PC-9 (cell line): ENCODE measurements around the gene CADPS2. TPM values are rescaled to one million over a fixed set of nuclear protein-coding genes. Genes with fewer than 3 reads are reported as not detected.

ENCODE experiments used
- BruUV-seq: library from RNA; stranded (reverse); fragments of 400-500 nt; replicated peaks from 2 replicates; lab custom pipeline; 2021; lab: Mats Ljungman, UMichigan
- CTCF ChIA-PET: fragments of 300-600 bp; sonication (Branson Sonifier 250); formaldehyde crosslinking; loops from one replicate; lab custom pipeline; 2022; ENCODE audit warnings: antibody characterized with exemption; lab: Charles Lee
- POLR2A ChIA-PET: fragments of 300-600 bp; sonication (Branson Sonifier 250); formaldehyde crosslinking; loops from one replicate; lab custom pipeline; 2022; ENCODE audit warnings: antibody characterized with exemption; ENCODE audit not compliant: unreplicated experiment; lab: Charles Lee
- DNase-seq, 2 experiments: peaks; one replicate each; pipeline versions ENCODE4 v3.0.0 to v3.0.0-alpha.2; 2015 to 2022; ENCODE audit warnings: mixed read lengths in 1 of 2
- H2AFZ ChIP-seq: fragments of 200-600 bp; sonication (generic); 2 replicates; pipeline ENCODE4 v1.8.1; 2017; ENCODE audit warnings: antibody characterized with exemption
- H3F3A ChIP-seq: fragments of 200-600 bp; sonication (generic); 2 replicates; pipeline ENCODE4 v1.8.1; 2017; ENCODE audit warnings: antibody characterized with exemption, mild to moderate bottlenecking, low read depth; ENCODE audit not compliant: insufficient read depth
- H3K27ac ChIP-seq: fragments of 200-600 bp; sonication (generic); 2 replicates; pipeline ENCODE4 v1.6.1; 2016; ENCODE audit warnings: mixed run types
- H3K27me3 ChIP-seq: fragments of 200-600 bp; sonication (generic); 2 replicates; pipeline ENCODE4 v1.6.1; 2016; ENCODE audit warnings: low read depth, mixed run types; ENCODE audit not compliant: insufficient read depth
- H3K36me3 ChIP-seq: fragments of 200-600 bp; sonication (generic); 2 replicates; pipeline ENCODE4 v1.6.1; 2016; ENCODE audit warnings: low read depth, mixed run types
- H3K4me1 ChIP-seq: fragments of 200-600 bp; sonication (generic); replicated peaks from 2 replicates; pipeline ENCODE4 v1.6.1; 2016; ENCODE audit warnings: mixed run types; ENCODE audit not compliant: insufficient read depth
- H3K4me2 ChIP-seq: fragments of 200-600 bp; sonication (generic); 2 replicates; pipeline ENCODE4 v1.6.1; 2017; ENCODE audit warnings: mixed run types
- H3K4me3 ChIP-seq: fragments of 200-600 bp; sonication (generic); 2 replicates; pipeline ENCODE4 v1.6.1; 2016; ENCODE audit warnings: mixed run types
- H3K79me2 ChIP-seq: fragments of 200-600 bp; sonication (generic); 2 replicates; pipeline ENCODE4 v1.6.1; 2017; ENCODE audit warnings: low read depth, mixed run types
- H3K9me2 ChIP-seq: fragments of 200-600 bp; sonication (generic); 2 replicates; pipeline ENCODE4 v1.8.1; 2017; ENCODE audit warnings: mild to moderate bottlenecking; ENCODE audit not compliant: insufficient read depth
- H3K9me3 ChIP-seq: fragments of 200-600 bp; sonication (generic); 2 replicates; pipeline ENCODE4 v1.8.1; 2016; ENCODE audit warnings: low read depth; ENCODE audit not compliant: insufficient read depth
- H4K20me1 ChIP-seq: fragments of 200-600 bp; sonication (generic); 2 replicates; pipeline ENCODE4 v1.8.1; 2017; ENCODE audit not compliant: insufficient read depth
- CTCF ChIP-seq: fragments of 200-600 bp; sonication (generic); conservative IDR thresholded peaks from 2 replicates; pipeline ENCODE4 v1.6.1; 2017; ENCODE audit warnings: mixed run types, antibody characterized with exemption, mild to moderate bottlenecking, moderate library complexity
- EZH2 ChIP-seq: fragments of 200-600 bp; sonication (generic); IDR thresholded peaks from 2 replicates; pipeline ENCODE4 v1.8.0; 2017; ENCODE audit warnings: antibody characterized with exemption, low read depth
- intact Hi-C: fragments of 100-400 bp; cut with micrococcal nuclease; formaldehyde crosslinking; loops from one replicate; pipeline ENCODE4 v1.10.0; 2022; ENCODE audit not compliant: unreplicated experiment
- total RNA-seq: library from RNA; stranded (reverse); gene quantifications from 2 replicates; pipeline ENCODE4 v1.2.3, GENCODE V29; 2021

The CADPS2 gene
- total RNA-seq, 1 experiment from 2014 or later: 11.9 TPM

GRCh38 chr7:122521767-122522166 lies 364.5 kb downstream of the CADPS2 start:
- intact Hi-C loops: loop anchor here (10.0 kb wide), 1 partner anchor 217 kb away; the partner anchor contains the start of gene FEZF1
- no peaks in the 10 kb centered on the region for H4K20me1 ChIP-seq
- H3K4me2 ChIP-seq: no peak overlapping the region
- H3K79me2 ChIP-seq: no peaks in the 10 kb centered on the region
- H3K27me3 ChIP-seq: no peaks in the 10 kb centered on the region
- DNase-seq: no peak
- no peaks in the 10 kb centered on the region for H3K4me1 ChIP-seq
- no TSS peak for BruUV-seq
- H3K27ac ChIP-seq: no peak overlapping the region
- H3K4me3 ChIP-seq: no peak overlapping the region
- TF ChIP-seq CTCF: no peak
- TF ChIP-seq EZH2: no peak
- no peaks in the 10 kb centered on the region for H3F3A ChIP-seq
- CTCF ChIA-PET: no interaction called here
- H2AFZ ChIP-seq: no peak overlapping the region
- no peaks in the 10 kb centered on the region; the same call in 1 of the 2 replicates for H3K9me3 ChIP-seq
- H3K9me2 ChIP-seq: 0 out of 2 replicates have a peak, but pooled peaks cover 7% of the 10 kb centered on the region
- no peaks in the 10 kb centered on the region for H3K36me3 ChIP-seq
- POLR2A ChIA-PET: no interaction called here

- Histone ChIP-seq H3K4me1 (no peaks in the 10 kb centered on the region), H3K27ac (no peak overlapping the region), H3K27me3 (no peaks in the 10 kb centered on the region), H3F3A (no peaks in the 10 kb centered on the region), H2AFZ (no peak overlapping the region), H3K9me2 (0 out of 2 replicates have a peak, but pooled peaks cover 7% of the 10 kb centered on the region), H3K79me2 (no peaks in the 10 kb centered on the region), H3K9me3 (no peaks in the 10 kb centered on the region; the same call in 1 of the 2 replicates), H3K36me3 (no peaks in the 10 kb centered on the region), H3K4me2 (no peak overlapping the region), H4K20me1 (no peaks in the 10 kb centered on the region), H3K4me3 (no peak overlapping the region)
- no peak for DNase-seq
- ChIA-PET CTCF (no interaction called here), POLR2A (no interaction called here)
- BruUV-seq: no TSS peak
- TF ChIP-seq CTCF (no peak), EZH2 (no peak)
- intact Hi-C loops: loop anchor here (10.0 kb wide), 1 partner anchor 216 kb away; the partner anchor contains the start of gene FEZF1
These were observed 365.2 kb downstream of the CADPS2 start for GRCh38 chr7:122520971-122521555.

GRCh38 chr7:122518488-122518887 lies 367.8 kb downstream of the CADPS2 start:
- H3K27me3 ChIP-seq: no peaks in the 10 kb centered on the region
- no peaks in the 10 kb centered on the region for H3K36me3 ChIP-seq
- no peak for DNase-seq
- H4K20me1 ChIP-seq: no peaks in the 10 kb centered on the region
- TF ChIP-seq EZH2: no peak
- TF ChIP-seq CTCF: no peak
- H3F3A ChIP-seq: 0 out of 2 replicates have a peak, but pooled peaks cover 4% of the 10 kb centered on the region
- H3K79me2 ChIP-seq: no peaks in the 10 kb centered on the region
- no peak overlapping the region for H3K4me2 ChIP-seq
- intact Hi-C loops: no loop called here
- no peak overlapping the region for H2AFZ ChIP-seq
- ChIA-PET POLR2A (interaction anchor here (0.7 kb wide), 1 partner anchor 507 kb away, joined by 4 read pairs; no protein-coding TSS in a partner anchor), CTCF (no interaction called here)
- 0 out of 2 replicates have a peak, but pooled peaks cover 7% of the 10 kb centered on the region for H3K9me2 ChIP-seq
- BruUV-seq: no TSS peak
- H3K4me1 ChIP-seq: no peaks in the 10 kb centered on the region
- no peaks in the 10 kb centered on the region; the same call in 1 of the 2 replicates for H3K9me3 ChIP-seq
- no peak overlapping the region for H3K27ac ChIP-seq
- no peak overlapping the region for H3K4me3 ChIP-seq
